Jurkat, Clone E6-1 (cell line): ENCODE results near the gene CAMK1D.

Experiments used
- DNase-seq: peaks from one replicate; pipeline ENCODE4 v3.0.0-alpha.2; 2011; ENCODE audit warnings: low read depth, low spot score
- H3K4me3 ChIP-seq: 2 replicates; pipeline ENCODE4 v1.5.1; 2011; ENCODE audit warnings: mild to moderate bottlenecking, low read length, control low read depth, moderate library complexity

The CAMK1D gene

GRCh38 chr10:12393831-12394230, 44.5 kb downstream of the CAMK1D start:
- no peak overlapping the region for H3K4me3 ChIP-seq
- no peak for DNase-seq

- H3K4me3 ChIP-seq: no peak overlapping the region
- no peak for DNase-seq
Measured at GRCh38 chr10:12394241-12395033, 45.1 kb downstream of the CAMK1D start.

GRCh38 chr10:12396093-12396492, 46.7 kb downstream of the CAMK1D start:
- H3K4me3 ChIP-seq: no peak overlapping the region
- DNase-seq: no peak

GRCh38 chr10:12396567-12396966, 47.2 kb downstream of the CAMK1D start:
- DNase-seq: no peak
- no peak overlapping the region for H3K4me3 ChIP-seq

GRCh38 chr10:12397147-12397896, 48.0 kb downstream of the CAMK1D start:
- no peak for DNase-seq
- H3K4me3 ChIP-seq: no peak overlapping the region

- DNase-seq: no peak
- H3K4me3 ChIP-seq: no peak overlapping the region
Measured at GRCh38 chr10:12397941-12398340, 48.6 kb downstream of the CAMK1D start.

GRCh38 chr10:12400266-12400931, 51.1 kb downstream of the CAMK1D start:
- no peak overlapping the region for H3K4me3 ChIP-seq
- no peak for DNase-seq

- no peak for DNase-seq
- H3K4me3 ChIP-seq: no peak overlapping the region
Measured at GRCh38 chr10:12401466-12401865, 52.1 kb downstream of the CAMK1D start.

GRCh38 chr10:12403119-12403518, 53.8 kb downstream of the CAMK1D start:
- no peak overlapping the region for H3K4me3 ChIP-seq
- DNase-seq: no peak

- H3K4me3 ChIP-seq: no peak overlapping the region
- DNase-seq: no peak
Measured at GRCh38 chr10:12405342-12406320, 56.3 kb downstream of the CAMK1D start.

GRCh38 chr10:12406764-12407400, 57.5 kb downstream of the CAMK1D start:
- no peak overlapping the region for H3K4me3 ChIP-seq
- no peak for DNase-seq

- no peak for DNase-seq
- H3K4me3 ChIP-seq: no peak overlapping the region
Measured at GRCh38 chr10:12408472-12408871, 59.1 kb downstream of the CAMK1D start.

GRCh38 chr10:12409161-12409560, 59.8 kb downstream of the CAMK1D start:
- peak; percentile 82 for DNase-seq
- no peak overlapping the region for H3K4me3 ChIP-seq

- no peak for DNase-seq
- H3K4me3 ChIP-seq: no peak overlapping the region
Measured at GRCh38 chr10:12409613-12410012, 60.3 kb downstream of the CAMK1D start.

GRCh38 chr10:12412666-12413368, 63.5 kb downstream of the CAMK1D start:
- DNase-seq: peak; percentile 90
- H3K4me3 ChIP-seq: peak overlapping the region; percentile 28

GRCh38 chr10:12413369-12413711, 64.0 kb downstream of the CAMK1D start:
- no peak for DNase-seq

GRCh38 chr10:12414278-12414989, 65.1 kb downstream of the CAMK1D start:
- H3K4me3 ChIP-seq: no peak overlapping the region
- no peak for DNase-seq

More at GRCh38 chr10:12413369-12413711, 64.0 kb downstream of the CAMK1D start:
- no peak overlapping the region for H3K4me3 ChIP-seq
